NCI-H1092 (cell line): ENCODE results near the gene ELF5.

Experiments used
- DNase-seq: peaks from one replicate; lab custom pipeline; 2025; lab: John Stamatoyannopoulos, UW

ELF5 gene

DNA sequence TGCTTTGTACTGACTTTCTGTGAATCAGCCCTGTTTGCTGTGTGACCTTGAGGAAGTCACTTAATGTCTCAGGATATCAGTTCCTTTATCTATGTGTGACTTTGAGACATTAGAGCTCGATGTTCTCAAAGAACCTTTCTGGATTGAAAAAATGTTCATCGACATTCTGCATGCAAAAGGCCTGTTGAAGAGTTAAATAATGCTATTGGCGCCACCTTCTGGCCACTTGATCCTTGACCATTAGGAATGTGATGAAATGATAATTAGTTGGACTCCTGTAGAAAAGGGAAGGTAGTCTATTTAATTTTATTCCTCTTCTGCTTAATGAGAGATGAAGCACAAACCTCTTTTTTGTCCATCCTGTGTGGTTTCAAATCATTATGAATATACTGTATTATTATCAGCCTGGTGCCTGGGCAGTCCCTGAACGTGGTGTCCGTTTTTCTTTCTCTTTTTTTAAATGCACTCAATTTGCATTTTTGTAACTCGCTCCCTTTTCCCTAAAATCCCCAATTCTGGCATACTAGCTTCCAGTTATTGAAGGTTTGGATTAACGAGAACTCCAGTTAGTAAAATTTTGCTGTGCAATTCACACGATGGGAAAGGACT, 20.7 kb downstream of the ELF5 start:
- DNase-seq: peak; percentile 55

DNA sequence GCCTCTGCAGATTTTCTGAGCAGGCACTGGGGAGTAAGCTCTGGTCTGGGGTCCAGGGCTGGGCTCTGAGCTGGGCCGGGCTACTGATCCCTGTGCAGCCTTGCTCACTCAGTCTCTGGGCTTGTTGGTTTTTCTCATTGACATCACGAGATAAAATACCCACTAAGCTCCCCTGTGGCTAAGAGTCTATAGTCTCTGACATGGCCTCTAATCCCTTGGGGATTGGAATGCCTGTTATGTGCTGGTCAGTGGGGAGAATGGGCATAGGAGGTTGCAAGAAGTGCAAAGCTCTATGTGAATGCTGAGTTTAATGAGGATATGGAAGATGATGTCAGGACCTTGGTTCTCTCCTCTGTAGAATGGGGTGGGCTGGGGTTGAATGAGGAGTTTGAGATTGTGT, 23.3 kb downstream of the ELF5 start:
- DNase-seq: no peak

DNA sequence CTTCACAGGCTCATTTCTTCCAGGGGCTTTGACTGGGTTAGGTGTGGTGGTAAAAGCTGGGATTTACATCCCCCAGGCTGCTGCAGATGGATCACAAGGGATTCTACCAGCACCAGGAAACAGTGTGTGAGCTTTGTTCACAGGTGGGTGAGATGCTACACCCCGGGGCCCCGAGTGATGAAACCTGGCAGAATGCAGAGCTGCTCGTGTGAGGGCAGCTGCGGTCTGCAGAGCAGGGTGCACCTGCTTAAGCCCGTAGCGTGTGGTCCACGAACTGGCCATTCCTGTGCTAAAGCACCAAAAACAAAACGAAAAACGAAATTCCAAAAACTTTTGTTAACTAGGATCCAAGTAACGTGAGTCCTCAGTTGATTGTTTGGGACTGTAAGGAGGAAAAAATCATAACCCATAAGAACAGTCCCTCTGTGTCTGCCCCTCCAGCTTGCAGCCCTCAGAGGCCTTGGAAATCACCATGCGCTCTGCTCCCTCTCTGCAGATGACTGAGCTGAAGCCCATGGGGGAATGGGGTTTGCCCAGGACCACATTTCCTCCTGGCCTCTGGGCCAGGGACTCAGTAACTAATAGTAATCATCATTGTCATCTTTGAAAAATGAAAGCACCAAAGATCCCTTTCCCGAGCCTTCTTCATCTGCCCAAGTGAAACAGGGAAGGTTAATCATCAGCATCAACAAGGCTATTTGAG, 24.6 kb downstream of the ELF5 start:
- DNase-seq: no peak

DNA sequence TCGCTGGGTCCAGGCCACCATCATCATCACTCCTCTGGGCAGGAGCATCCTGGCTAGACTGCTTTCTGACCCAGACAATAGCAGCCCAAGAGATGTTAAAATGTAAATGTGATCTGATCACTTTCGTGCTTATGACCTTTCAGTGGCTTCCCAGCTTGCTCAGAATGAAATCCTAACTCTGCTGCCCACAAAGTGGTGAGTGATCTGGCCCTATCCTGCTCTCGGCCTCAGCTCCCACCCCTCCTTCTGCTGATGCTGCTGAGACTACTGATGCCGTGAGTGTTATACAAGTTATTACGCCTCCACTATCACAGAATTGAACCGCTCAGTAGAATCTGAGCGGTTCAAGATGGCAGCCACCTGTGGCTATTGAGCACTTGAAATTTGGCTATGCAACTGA, 26.2 kb downstream of the ELF5 start:
- DNase-seq: no peak

DNA sequence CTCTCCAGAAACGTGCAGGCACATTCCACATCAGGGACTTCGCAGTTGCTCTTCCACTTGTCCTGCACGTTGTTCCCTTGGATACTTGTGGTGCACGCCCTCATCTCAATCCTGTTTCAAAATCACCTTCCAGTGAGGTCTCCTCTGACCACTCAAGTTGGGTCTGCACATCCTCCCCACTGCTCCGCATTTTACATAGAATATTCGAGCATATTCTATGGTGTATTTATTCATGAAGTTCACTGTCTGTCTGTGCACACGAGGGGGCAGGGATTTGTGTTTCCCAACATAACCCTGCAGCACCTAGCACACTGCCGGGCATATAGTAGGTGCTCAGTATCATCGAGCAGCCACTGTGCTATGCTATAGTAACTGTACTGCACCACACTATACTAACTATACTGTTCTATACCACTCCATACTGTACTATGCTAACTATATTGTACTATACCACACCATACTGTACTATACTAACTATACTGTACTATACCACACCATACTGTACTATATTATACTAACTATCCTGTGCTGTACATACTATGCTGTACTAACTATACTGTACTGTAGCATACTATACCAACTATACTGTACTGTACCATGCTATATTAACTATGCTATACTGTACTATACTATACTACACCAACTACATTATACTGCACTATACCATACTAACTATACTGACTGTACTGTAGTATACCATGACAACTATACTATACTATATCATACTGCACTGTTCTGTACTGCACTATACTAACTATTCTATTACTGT, 30.3 kb downstream of the ELF5 start:
- DNase-seq: no peak

DNA sequence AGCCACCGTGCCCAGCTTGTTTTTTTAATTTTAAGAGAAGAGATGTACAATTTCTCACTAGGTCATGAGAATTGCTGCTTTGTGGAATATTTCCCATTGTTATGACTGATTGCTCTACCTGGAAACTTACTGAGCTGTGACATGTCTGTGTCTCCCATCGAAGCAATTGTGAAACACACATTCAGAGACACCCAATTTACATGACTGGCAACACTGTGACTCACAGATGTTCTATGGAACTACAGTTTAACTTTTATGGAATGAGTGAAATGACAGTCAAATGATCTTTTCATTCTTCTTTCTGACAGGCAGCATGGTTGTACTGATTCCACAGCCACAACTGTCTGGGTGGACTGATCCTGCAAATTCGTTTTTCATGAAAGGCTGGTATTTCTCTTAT, 32.3 kb downstream of the ELF5 start:
- DNase-seq: no peak

DNA sequence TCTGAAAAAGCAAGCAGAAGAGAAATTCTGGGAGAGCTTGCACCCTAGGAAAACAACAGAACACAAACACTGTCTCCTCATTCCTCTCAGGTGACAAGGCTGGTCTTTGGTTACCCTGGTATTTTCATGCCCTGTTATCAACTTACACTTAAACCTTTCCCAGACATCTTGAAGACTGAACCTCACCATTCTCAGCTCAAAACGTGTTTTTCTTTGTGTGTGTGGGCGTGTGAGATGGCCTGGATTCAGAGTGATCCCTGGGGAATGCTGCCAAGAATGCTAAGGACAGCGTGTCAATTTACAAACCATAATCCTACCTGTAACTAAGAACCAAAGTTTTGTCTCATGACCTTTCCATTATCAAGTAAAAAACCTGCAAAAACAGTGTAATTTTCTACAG, 33.3 kb downstream of the ELF5 start:
- no peak for DNase-seq

DNA sequence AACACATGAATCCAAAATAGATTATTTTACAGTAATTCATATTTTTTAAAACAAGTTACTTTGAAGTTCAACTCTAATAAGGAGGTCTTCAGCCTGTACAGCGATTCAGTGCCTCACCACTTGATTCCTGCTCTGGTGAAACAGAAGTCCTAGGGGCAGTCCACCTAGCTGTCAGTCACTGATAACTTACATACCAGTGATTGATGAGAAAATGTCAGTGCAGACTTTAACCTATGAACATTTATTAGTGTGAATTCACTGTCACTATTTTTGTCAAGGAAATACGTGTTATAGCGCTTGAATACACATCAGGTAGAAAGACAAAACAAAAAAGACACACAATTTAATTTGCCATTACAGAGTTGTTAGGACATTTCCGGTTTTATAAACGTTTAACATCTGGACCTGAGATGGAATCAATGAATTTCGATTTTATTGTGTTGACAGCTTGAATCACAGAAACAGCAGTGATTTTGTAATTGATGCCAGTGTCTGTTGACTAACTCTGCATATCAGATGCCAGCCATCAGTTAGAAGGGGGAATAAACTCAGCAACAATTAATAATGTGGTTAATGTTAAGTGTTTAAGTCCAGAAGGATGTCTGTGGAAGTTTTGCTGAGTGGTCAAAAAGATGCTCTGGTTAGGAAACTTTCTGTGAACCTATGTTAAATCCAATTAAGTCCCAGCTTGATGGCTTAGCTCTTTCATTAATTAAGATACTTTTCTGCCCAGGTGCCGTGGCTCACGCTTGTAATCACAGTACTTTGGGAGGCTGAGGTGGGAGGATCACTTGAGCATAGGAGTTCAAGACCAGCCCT, 34.5 kb downstream of the ELF5 start:
- DNase-seq: no peak

DNA sequence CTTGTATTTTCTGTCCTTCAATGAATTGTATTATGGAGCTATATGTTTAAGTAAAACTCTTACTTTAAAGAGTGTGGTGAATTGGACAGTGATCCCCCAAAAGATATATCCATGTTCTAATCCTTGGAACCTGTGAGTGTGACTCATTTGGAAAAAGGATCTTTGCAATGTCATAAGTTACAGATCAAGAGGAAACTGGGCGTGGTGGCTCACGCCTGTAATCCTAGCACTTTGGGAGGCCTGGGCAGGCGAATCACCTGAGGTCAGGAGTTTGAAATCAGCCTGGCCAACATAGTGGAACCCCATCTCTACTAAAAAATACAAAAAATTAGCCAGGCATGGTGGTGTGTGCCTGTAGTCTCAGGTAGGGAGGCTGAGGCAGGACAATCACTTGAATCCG, 36.7 kb downstream of the ELF5 start:
- DNase-seq: no peak

DNA sequence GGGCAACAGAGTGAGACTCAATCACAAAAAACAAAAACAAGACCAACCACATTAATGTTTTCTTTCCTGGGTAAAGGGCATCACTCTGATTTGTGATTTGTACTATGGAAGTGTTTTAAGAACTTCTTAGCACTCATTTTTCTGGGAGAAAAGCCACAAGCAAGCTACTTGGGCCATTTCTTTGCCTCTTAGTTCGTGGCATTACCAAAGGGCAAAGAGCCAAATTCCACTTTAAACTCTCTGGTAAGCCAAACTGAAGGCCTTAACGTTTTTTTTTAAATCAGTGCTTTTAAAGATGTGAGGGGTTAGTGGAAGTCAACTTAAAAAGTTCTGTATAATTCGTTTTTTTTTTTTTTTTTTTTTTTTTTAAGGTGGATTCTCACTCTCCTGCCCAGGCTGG, 37.9 kb downstream of the ELF5 start:
- DNase-seq: no peak

DNA sequence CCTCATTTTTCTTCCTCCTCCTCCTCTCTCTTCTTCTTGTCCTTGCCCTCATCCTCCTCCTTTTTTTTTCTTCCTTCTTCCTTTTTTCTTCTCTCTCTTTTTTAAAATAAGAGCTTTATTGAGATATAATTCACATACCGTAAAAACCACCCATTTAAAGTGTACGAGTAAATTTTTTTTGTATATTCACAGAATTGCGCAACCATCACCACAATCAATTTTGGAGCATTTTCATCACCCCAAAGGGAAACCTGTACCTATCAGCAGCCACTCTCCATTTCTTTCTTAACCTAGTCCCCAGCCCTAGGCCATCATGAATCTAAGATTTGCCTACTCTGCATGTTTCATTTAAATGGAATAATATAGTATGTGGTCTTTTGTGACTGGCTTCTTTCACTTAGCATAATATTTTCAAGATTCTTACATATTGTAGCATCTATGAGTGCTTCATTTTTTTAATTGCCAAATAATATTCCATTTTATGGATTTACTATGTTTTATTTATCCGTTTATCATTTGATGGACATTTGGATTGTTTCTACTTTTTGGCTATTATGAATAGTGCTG, 39.9 kb downstream of the ELF5 start:
- DNase-seq: no peak

DNA sequence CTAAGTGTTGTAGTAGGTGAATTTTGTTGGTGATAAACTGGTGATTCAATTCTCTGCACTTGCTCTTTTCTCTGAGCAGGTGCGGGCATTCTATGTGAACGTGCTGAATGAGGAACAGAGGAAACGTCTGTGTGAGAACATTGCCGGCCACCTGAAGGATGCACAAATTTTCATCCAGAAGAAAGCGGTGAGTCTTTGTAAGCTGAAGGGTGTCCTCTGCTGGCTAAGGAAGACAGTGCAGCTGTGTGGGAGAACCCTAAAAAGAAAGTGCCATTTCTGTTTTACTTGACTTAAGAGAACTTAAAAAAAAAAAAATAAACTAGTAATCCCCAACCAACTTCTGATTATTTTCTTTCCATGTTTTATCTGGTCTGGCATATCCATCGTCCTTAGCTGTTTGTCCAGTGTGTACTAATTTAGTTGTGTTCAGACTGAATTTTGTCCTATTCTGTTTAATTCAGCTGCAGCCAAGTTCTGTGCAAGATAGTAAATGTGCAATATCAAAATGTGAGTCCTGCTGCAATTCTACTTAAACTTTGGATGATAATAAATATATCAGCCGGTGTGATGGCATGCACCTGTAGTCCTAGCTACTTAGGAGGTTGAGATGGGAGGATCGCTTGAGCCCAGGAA, 45.3 kb downstream of the ELF5 start:
- DNase-seq: no peak

DNA sequence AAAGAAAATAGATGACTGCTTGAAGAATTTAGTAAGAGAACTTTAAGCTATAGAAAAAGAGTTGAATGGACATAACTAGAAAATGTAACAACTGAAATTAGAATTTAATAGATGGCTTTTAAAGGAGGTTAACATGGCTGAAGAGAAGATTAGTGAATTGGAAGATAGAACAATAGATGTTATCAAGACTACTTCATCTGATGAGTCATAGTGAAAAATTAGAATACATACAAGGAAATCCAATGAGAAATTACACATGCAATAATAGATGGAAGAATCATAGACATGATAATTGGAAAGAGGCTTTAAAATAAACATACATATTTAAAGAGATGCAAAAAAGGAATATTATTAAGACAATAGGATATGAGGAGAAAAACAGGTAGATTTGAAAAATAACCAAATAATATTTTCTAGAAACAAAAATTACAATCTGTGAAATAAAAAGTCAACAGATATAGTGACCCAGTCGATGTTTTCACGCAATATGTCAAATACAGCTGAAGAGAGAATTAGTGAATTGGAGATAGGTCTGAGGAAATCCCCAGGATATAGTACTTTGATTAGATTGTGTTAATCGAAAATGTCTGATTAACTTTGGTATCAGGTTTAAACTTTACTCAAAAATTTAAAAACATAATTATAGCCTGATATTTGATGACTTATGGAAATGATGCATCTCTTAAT, 46.6 kb downstream of the ELF5 start:
- no peak for DNase-seq

DNA sequence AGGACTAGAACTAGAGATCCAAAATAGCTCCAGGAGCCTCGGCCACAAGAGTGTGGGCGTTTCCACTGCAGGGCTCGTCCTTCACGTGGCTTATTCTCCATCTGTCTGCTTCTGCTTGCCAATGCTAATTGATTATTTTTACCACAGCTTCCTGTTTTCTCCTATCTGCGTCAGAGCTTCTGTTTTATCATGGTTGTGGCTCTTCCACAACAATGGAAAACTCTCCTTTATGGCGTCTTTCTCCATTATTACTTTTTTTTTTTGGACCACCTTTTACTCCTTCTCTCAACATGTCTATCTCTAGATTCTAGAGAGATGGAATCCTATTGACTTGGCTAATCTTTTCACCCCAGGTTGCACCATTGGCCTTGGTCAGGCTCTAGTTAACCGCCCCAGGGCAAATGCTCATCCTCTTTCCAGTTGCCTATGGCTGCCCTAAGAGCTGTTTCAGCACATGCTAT, 49.0 kb downstream of the ELF5 start:
- DNase-seq: no peak

DNA sequence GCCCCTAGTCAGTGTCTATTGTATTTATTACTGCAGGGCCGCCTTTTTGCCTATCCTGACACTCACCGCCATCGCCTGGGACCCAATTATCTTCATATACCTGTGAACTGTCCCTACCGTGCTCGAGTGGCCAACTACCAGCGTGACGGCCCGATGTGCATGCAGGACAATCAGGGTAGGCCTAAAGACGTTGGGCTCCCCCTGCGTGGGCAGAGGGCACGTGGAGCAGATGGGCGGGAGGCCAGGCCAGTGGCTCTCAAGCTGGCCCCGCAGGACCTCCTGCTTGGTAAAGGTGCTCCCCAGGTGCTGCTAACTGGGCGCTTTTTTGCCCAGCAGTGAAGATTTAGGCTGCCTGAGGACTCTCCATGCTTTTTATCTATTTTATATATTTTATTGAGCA, 52.4 kb downstream of the ELF5 start:
- DNase-seq: no peak

DNA sequence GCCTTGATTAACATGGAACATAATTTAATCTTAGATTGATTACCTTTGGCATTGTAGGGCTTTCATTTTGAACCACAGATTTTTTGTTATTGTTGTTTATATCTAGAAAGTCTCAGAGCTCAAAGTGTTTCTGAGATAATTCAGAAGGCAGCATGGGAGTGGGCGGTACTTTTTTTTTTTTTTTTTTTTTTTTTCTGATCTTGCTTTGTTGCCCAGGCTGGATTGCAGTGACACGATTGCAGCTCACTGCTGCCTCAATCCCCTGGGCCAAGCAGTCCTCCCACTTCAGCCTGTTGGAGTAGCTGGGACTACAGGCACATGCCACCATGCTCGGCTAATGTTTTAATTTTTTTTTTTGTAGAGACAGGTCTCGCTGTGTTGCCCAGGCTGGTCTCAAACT, 53.3 kb downstream of the ELF5 start:
- no peak for DNase-seq

DNA sequence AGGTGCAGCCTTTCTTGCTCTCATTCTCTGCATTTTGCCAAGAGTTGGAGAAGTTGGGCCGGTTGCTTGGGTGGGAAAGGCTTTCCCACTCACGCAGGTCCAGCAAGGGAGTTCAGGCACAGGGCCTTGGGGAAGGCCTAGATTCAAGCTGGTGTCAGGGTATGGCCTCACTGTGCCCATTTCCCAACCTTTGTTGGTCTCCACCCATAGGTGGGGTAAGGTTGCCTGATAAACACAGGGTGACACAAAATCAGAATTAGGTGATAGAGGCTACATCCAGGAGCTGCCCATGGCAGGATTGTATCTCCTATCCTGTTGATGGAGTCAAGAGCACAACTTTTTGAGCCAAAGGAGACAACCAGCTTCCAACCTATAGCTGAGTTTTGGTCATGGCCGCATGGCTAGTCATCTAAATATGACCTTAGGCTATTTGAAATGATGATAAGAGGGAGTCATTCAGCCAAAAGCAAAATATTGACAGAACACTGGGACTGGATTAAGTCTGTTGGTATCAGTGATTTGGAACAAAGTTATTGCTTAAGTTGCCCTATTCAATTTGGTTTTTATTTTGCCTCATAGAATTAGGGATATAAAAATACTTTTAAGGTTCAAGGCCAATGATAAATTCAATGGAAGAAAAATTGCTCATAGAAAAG, 54.0 kb downstream of the ELF5 start:
- DNase-seq: no peak

DNA sequence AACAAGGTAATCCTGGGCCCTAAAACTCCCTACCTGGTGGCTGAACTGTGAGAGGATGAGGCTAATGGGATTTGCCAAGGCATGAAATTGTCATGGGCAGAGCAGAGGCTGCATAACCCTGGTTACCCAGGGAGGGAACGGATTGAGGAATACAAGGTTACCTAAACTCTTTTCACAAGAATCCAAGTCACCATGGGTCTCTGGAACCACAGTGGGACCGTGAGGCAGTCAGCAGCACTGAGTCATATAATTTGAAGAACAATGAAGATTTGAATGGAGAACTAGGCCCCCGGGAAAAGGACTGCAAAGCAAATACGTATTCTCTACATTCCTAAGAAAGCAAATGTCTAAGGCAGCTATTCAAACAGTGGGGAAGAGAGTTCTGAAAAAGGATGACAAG, 55.1 kb downstream of the ELF5 start:
- no peak for DNase-seq

DNA sequence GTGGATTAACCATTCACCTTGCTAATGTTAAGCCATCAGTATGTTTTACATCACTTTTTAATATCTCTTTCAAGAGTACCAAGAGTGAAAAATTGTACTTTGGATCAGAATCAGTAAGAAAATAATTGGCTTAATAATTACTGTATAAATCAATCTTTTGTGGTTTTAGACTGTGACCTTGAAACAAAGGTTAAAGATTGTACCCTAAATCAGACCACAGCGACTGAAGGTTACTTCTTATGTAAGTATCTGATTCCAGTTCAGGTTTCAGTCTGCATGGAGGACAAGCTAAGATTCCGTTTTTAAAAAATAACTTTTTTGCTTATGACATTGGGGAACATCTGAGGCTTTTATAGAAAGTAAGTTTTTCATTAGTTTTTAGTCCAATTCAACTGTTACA, 56.0 kb downstream of the ELF5 start:
- no peak for DNase-seq

DNA sequence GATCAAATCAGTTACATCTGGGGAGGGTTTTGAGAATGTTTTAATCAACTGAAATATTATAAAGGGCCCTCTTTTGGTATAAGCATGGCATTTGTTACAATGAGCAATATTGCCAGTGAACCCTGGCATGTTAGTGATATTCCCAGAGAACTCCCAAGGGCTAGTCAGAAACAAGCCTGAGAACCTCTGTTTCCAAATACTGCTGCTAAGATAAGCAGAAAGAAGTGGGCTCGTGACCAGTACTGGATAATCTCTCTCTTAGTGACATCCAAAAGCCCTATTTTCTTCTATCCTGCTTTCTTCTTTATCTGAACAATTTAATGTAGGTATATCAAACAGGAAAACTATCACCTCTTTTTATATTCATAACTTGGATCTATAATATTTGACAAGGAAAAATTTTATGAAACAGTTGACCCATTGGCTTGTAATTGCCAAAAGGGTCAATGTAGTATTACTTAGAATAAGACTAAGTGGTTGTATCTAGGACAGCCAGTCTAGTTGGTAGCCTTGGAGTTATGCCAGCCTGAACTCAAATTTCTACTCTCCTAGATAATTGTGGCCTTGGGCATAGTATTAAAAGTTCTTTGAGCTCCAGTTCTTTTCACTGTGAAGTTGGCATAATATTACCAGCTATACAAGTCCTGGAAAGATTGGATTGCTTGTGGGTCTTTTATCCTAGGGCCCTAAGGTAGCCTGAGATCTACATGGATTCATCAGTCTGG, 59.1 kb downstream of the ELF5 start:
- no peak for DNase-seq
